ENCODE data around the gene MGMT. TPM values are rescaled to one million over a fixed set of nuclear protein-coding genes. Genes with fewer than 3 reads are reported as not detected.

The MGMT gene
- total and polyA plus RNA-seq, 9 of the 15 experiments (the other 6 are each of a cell fraction or from before 2014, with no cell fraction given), result 0.03 to 0.29 (median 0.11) TPM; not detected in 4

GRCh38 chr10:129730272-129730992 lies 263.4 kb downstream of the MGMT start:
- Histone ChIP-seq H3K36me3 (ENCODE audit: control insufficient read depth, insufficient read depth, low read length) (no peaks in the 10 kb centered on the region), H2AFZ (ENCODE audit: low read depth, low read length) (no peak overlapping the region), H3K9ac (ENCODE audit: insufficient read depth in 1 of 2, low read depth in 2 of 2, low read length in 2 of 2) (no peak overlapping the region), H3K4me1 (replicated peaks in 1 of 2; ENCODE audit: control insufficient read depth in 2 of 2, insufficient read depth in 2 of 2, low read length in 2 of 2) (no peaks in the 10 kb centered on the region), H4K20me1 (replicated peaks; ENCODE audit: control insufficient read depth, insufficient read depth, low read length) (no peaks in the 10 kb centered on the region), H3K27me3 (ENCODE audit: control insufficient read depth in 2 of 2, insufficient read depth in 2 of 2, low read length in 2 of 2) (no peaks in the 10 kb centered on the region), H3K79me2 (ENCODE audit: control insufficient read depth, insufficient read depth, low read length) (no peaks in the 10 kb centered on the region), H3K9me1 (ENCODE audit: control insufficient read depth, insufficient read depth, low read length) (no peaks in the 10 kb centered on the region), H3K4me2 (ENCODE audit: insufficient read depth, low read length) (no peak overlapping the region), H3K4me3 (no peak overlapping the region), H3K9me3 (replicated peaks; ENCODE audit: control insufficient read depth, insufficient read depth, low read depth, low read length) (no peaks in the 10 kb centered on the region), H3K27ac (ENCODE audit: extremely low read depth, low read depth, low read length) (no peak overlapping the region)
- WGBS (ENCODE audit: insufficient coverage, low coverage, missing lambda C conversion rate), result 1% methylated on average over 8 of the region's 12 CpGs
- ChIA-PET CTCF (ENCODE audit: low intra/inter-chr PET ratio) (no interaction called here), POLR2A (no interaction called here)
- DNase-seq (ENCODE audit: extremely low read depth in 1 of 4, low spot score in 3 of 4) (no peak), ATAC-seq (no peak), FAIRE-seq (no peak)
- in situ Hi-C loops (cut with MboI), result no loop called here
- intact Hi-C loops (cut with micrococcal nuclease), result no loop called here
- BruUV-seq (replicated peaks), result no TSS peak
- TF ChIP-seq ZNF212 (CRISPR knock-in tag; IDR thresholded peaks at IDR 0.05) (no peak), MTF1 (CRISPR knock-in tag; IDR thresholded peaks at IDR 0.05; ENCODE audit: borderline replicate concordance) (no peak), ZNF316 (IDR thresholded peaks at IDR 0.05) (no peak), MTA3 (IDR thresholded peaks at IDR 0.05; ENCODE audit: borderline replicate concordance) (no peak), RBBP5 (IDR thresholded peaks at IDR 0.05; ENCODE audit: borderline replicate concordance, insufficient read depth, low read length, poor library complexity, severe bottlenecking) (no peak), RB1 (IDR thresholded peaks at IDR 0.05; ENCODE audit: low read depth) (no peak), ELF1 (tag; IDR thresholded peaks at IDR 0.05) (no peak), ZNF778 (CRISPR knock-in tag; IDR thresholded peaks at IDR 0.05) (no peak), TCF15 (CRISPR knock-in tag; IDR thresholded peaks at IDR 0.05) (no peak), RBM25 (IDR thresholded peaks at IDR 0.05; ENCODE audit: low read depth, low read length, severe bottlenecking) (no peak), SMAD3 (CRISPR knock-in tag; conservative IDR thresholded peaks at IDR 0.05) (no peak), GABPA (tag; conservative IDR thresholded peaks at IDR 0.05; ENCODE audit: low read depth) (no peak), ZNF23 (CRISPR knock-in tag; IDR thresholded peaks at IDR 0.05) (no peak), BACH1 (tag; IDR thresholded peaks at IDR 0.05) (no peak), ZNF717 (CRISPR knock-in tag; IDR thresholded peaks at IDR 0.05) (no peak)

Data from K562 (cell line).